ENCODE data around the gene ANKRD44. TPM values are rescaled to one million over a fixed set of nuclear protein-coding genes. Genes with fewer than 3 reads are reported as not detected.

Gene ANKRD44
- total and polyA plus RNA-seq, 7 donors: 0.35 to 9.3 (median 1.7) TPM

GRCh38 chr2:197255543-197255942 lies 55.0 kb downstream of the ANKRD44 start:
- Histone ChIP-seq H3K27me3 (ENCODE audit: insufficient read depth in 3 of 3, low read length in 2 of 3) (no peaks in the 10 kb centered on the region), H3K4me1 (no peaks in the 10 kb centered on the region), H3K9me3 (no peaks in the 10 kb centered on the region), H3K27ac (no peak overlapping the region), H3K36me3 (ENCODE audit: insufficient read depth in 1 of 2, low read depth in 1 of 2) (no peaks in the 10 kb centered on the region), H3K4me3 (no peak overlapping the region)
- intact Hi-C loops (cut with DNase I): no loop called here
- 54 to 56% (median 54%) methylated on average over 9 of the region's 9 CpGs for WGBS, 3 donors
- DNase-seq: peak; percentile 57 to 74
- TF ChIP-seq CTCF (IDR thresholded peaks at IDR 0.05): no peak
- ATAC-seq: peak in 3 of 4 donors; percentile 40 to 55 (median 43)

DNA sequence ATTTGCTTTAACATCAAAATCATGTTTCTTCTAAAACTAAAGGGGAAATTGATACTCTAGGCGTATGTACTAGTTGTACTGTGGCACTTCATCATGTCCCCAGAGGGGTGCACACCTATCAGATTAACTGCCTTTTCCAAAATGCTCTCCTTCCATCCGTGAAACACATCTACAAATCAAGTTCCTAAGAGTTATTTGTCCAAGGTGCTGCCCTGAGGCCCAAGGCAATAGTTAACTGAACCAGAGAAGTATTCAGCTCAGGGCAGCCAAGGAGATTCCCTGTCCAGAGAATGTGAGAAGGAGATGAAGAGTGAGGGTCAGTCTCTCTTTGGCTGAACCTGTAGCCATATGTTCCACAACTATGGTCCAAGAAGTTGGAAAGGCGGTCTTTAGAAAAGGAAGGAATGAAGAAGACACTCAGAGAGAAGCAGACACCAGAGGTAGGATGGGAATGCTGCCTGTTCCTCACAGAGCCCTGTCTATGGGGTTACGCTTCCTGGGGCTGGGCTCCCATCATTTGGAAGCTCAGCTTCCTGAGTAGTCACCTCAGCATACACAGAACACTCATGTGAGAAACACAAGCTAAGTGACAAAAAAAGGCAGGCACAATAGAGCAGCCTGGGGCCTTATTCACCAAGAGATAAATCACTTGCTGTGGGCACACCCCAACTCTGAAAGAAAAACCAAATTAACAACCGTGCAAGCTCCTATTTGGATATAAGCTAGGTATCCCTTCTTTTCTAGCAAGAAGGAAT lies 55.6 kb downstream of the ANKRD44 start:
- WGBS, 3 donors: 79 to 91% (median 85%) methylated on average over 5 of the region's 5 CpGs
- H3K4me3 ChIP-seq: no peak overlapping the region
- no peak for DNase-seq
- H3K4me1 ChIP-seq: no peaks in the 10 kb centered on the region
- no peaks in the 10 kb centered on the region for H3K9me3 ChIP-seq
- intact Hi-C loops (cut with DNase I): no loop called here
- H3K27ac ChIP-seq: no peak overlapping the region
- ATAC-seq: no peak
- no peaks in the 10 kb centered on the region for H3K36me3 ChIP-seq (ENCODE audit: insufficient read depth in 1 of 2, low read depth in 1 of 2)
- no peak for TF ChIP-seq CTCF (IDR thresholded peaks at IDR 0.05)
- H3K27me3 ChIP-seq (ENCODE audit: insufficient read depth in 3 of 3, low read length in 2 of 3): no peaks in the 10 kb centered on the region

GRCh38 chr2:197251576-197251975 lies 59.0 kb downstream of the ANKRD44 start:
- intact Hi-C loops (cut with DNase I): no loop called here
- Histone ChIP-seq H3K9me3 (no peaks in the 10 kb centered on the region), H3K27me3 (ENCODE audit: insufficient read depth in 3 of 3, low read length in 2 of 3) (no peaks in the 10 kb centered on the region), H3K36me3 (ENCODE audit: insufficient read depth in 1 of 2, low read depth in 1 of 2) (no peaks in the 10 kb centered on the region), H3K27ac (no peak overlapping the region), H3K4me3 (no peak overlapping the region), H3K4me1 (peaks cover 3% of the 10 kb centered on the region)
- WGBS, 3 donors: 70 to 82% (median 71%) methylated on average over 4 of the region's 4 CpGs
- DNase-seq: no peak
- no peak for TF ChIP-seq CTCF (IDR thresholded peaks at IDR 0.05)
- no peak for ATAC-seq

- Histone ChIP-seq H3K9me3 (no peaks in the 10 kb centered on the region), H3K4me3 (no peak overlapping the region), H3K36me3 (ENCODE audit: insufficient read depth in 1 of 2, low read depth in 1 of 2) (no peaks in the 10 kb centered on the region), H3K27ac (no peak overlapping the region), H3K4me1 (peaks cover 3% of the 10 kb centered on the region), H3K27me3 (ENCODE audit: insufficient read depth in 3 of 3, low read length in 2 of 3) (no peaks in the 10 kb centered on the region)
- DNase-seq (no peak), ATAC-seq (no peak)
- intact Hi-C loops (cut with DNase I): no loop called here
- no peak for TF ChIP-seq CTCF (IDR thresholded peaks at IDR 0.05)
- WGBS, 3 donors: 45 to 47% (median 47%) methylated on average over 3 of the region's 3 CpGs
These were observed 59.4 kb downstream of the ANKRD44 start for GRCh38 chr2:197251163-197251562.

DNA sequence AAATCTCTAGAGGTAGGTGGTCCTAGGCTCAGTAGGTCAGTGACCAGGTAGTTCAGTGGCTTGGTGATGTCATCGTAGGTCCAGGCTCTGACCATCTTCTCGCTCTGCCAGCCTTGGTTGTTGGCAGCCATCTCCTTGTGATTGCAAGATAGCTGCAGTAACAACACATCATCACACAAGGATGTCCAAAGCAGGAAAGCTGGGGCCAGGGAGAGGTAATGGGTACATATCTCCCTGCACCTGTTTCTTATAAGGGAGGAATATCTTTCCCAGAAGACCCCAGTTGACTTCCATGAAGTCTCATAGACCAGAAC lies 60.5 kb downstream of the ANKRD44 start:
- WGBS, 3 donors: 94 to 96% (median 94%) methylated on average over 2 of the region's 2 CpGs
- Histone ChIP-seq H3K27ac (no peak overlapping the region), H3K4me3 (no peak overlapping the region), H3K27me3 (ENCODE audit: insufficient read depth in 3 of 3, low read length in 2 of 3) (no peaks in the 10 kb centered on the region), H3K4me1 (peaks cover 3% of the 10 kb centered on the region), H3K9me3 (no peaks in the 10 kb centered on the region), H3K36me3 (ENCODE audit: insufficient read depth in 1 of 2, low read depth in 1 of 2) (no peaks in the 10 kb centered on the region)
- intact Hi-C loops (cut with DNase I): no loop called here
- DNase-seq: no peak
- no peak for ATAC-seq
- TF ChIP-seq CTCF (IDR thresholded peaks at IDR 0.05): no peak
